GM23338 (cell line): ENCODE data around the gene ARMCX4. TPM values are rescaled to one million over a fixed set of nuclear protein-coding genes. Genes with fewer than 3 reads are reported as not detected.

Source experiments
- ATAC-seq: fragments of 200-7000 bp; cut with Tn5 transposase; 3 replicates; pipeline ENCODE4 v1.9.1; 2020
- DNase-seq: peaks from one replicate; pipeline ENCODE4 v3.0.0-alpha.2; 2015; ENCODE audit warnings: low spot score
- H2AFZ ChIP-seq: fragments of 200-600 bp; sonication (generic); 2 replicates; pipeline ENCODE4 v1.8.0; 2016; ENCODE audit warnings: antibody characterized with exemption, mild to moderate bottlenecking, moderate library complexity
- H3F3A ChIP-seq: fragments of 200-600 bp; sonication (generic); replicated peaks from 2 replicates; pipeline ENCODE4 v1.8.0; 2017; ENCODE audit warnings: antibody characterized with exemption, mixed run types, low read depth
- H3K27ac ChIP-seq: fragments of 200-600 bp; sonication (generic); 2 replicates; pipeline ENCODE4 v1.6.1; 2016; ENCODE audit warnings: low read depth
- H3K27me3 ChIP-seq: fragments of 200-600 bp; sonication (generic); 2 replicates; pipeline ENCODE4 v1.8.0; 2016; ENCODE audit warnings: mild to moderate bottlenecking, mixed run types, moderate library complexity; ENCODE audit not compliant: insufficient read depth
- H3K36me3 ChIP-seq: fragments of 200-600 bp; sonication (generic); 2 replicates; pipeline ENCODE4 v1.8.0; 2016; ENCODE audit warnings: mild to moderate bottlenecking; ENCODE audit not compliant: insufficient read depth
- H3K4me1 ChIP-seq: fragments of 200-600 bp; sonication (generic); 2 replicates; pipeline ENCODE4 v1.8.0; 2016; ENCODE audit warnings: mild to moderate bottlenecking, moderate library complexity; ENCODE audit not compliant: insufficient read depth
- H3K4me2 ChIP-seq: fragments of 200-600 bp; sonication (generic); 2 replicates; pipeline ENCODE4 v1.7.1; 2017; ENCODE audit warnings: mixed run types
- H3K4me3 ChIP-seq: fragments of 200-600 bp; sonication (generic); 2 replicates; pipeline ENCODE4 v1.6.1; 2016; ENCODE audit warnings: mixed run types
- H3K79me2 ChIP-seq: fragments of 200-600 bp; sonication (generic); replicated peaks from 2 replicates; pipeline ENCODE4 v1.8.0; 2017; ENCODE audit warnings: mild to moderate bottlenecking; ENCODE audit not compliant: insufficient read depth
- H3K9me2 ChIP-seq: fragments of 200-600 bp; sonication (generic); 2 replicates; pipeline ENCODE4 v1.8.0; 2017; ENCODE audit not compliant: insufficient read depth
- H4K20me1 ChIP-seq: fragments of 200-600 bp; sonication (generic); replicated peaks from 2 replicates; pipeline ENCODE4 v1.8.0; 2017; ENCODE audit warnings: mild to moderate bottlenecking; ENCODE audit not compliant: insufficient read depth
- H3K27ac Mint-ChIP-seq: 2 replicates; pipeline ENCODE4 v1.8.0; 2020; ENCODE audit warnings: inconsistent platforms, mild to moderate bottlenecking, moderate library complexity, mixed read lengths
- H3K27me3 Mint-ChIP-seq: 3 replicates; pipeline ENCODE4 v1.8.0; 2022; ENCODE audit warnings: low read depth, mild to moderate bottlenecking, moderate library complexity, mixed read lengths, inconsistent platforms; ENCODE audit not compliant: insufficient read depth, poor library complexity
- H3K36me3 Mint-ChIP-seq: 3 replicates; pipeline ENCODE4 v1.8.0; 2021; ENCODE audit warnings: low read depth, mild to moderate bottlenecking, inconsistent platforms, moderate library complexity, mixed read lengths
- H3K4me1 Mint-ChIP-seq: 3 replicates; pipeline ENCODE4 v1.8.0; 2020; ENCODE audit warnings: mild to moderate bottlenecking, inconsistent platforms, mixed read lengths
- H3K4me3 Mint-ChIP-seq: 3 replicates; pipeline ENCODE4 v1.8.0; 2021; ENCODE audit warnings: moderate library complexity, mild to moderate bottlenecking, inconsistent platforms, mixed read lengths
- H3K9me3 Mint-ChIP-seq: 3 replicates; pipeline ENCODE4 v1.8.0; 2020; ENCODE audit warnings: moderate library complexity, mild to moderate bottlenecking, inconsistent platforms, mixed read lengths
- CREB1 ChIP-seq: fragments of 250-450 bp; sonication (Bioruptor Pico); IDR thresholded peaks from 2 replicates; pipeline ENCODE4 v1.5.0; 2020; ENCODE audit warnings: low read depth, mild to moderate bottlenecking, moderate library complexity
- ETS1 ChIP-seq: IDR thresholded peaks from 2 replicates; pipeline ENCODE4 v1.6.1; 2016; ENCODE audit warnings: antibody characterized with exemption
- EZH2 ChIP-seq: fragments of 200-600 bp; sonication (generic); IDR thresholded peaks from one replicate; pipeline ENCODE4 v1.8.0; 2017; ENCODE audit warnings: antibody characterized with exemption, mild to moderate bottlenecking, low read depth; ENCODE audit not compliant: unreplicated experiment
- NANOG ChIP-seq: IDR thresholded peaks from 2 replicates; pipeline ENCODE4 v1.6.1; 2016; ENCODE audit warnings: antibody characterized with exemption, borderline replicate concordance
- POLR2AphosphoS5 ChIP-seq: IDR thresholded peaks from 2 replicates; pipeline ENCODE4 v1.6.1; 2016; ENCODE audit warnings: antibody characterized with exemption, low read depth
- REST ChIP-seq: IDR thresholded peaks from one replicate; pipeline ENCODE4 v1.6.1; 2018; ENCODE audit warnings: antibody characterized with exemption; ENCODE audit not compliant: unreplicated experiment
- STAT1 ChIP-seq: IDR thresholded peaks from one replicate; pipeline ENCODE4 v1.6.1; 2016; ENCODE audit warnings: antibody characterized with exemption; ENCODE audit not compliant: unreplicated experiment
- ZNF114 ChIP-seq: fragments of 250-450 bp; sonication (Bioruptor Pico); IDR thresholded peaks from 2 replicates; pipeline ENCODE4 v1.5.0; 2020; ENCODE audit warnings: mild to moderate bottlenecking, moderate library complexity
- ZNF331 ChIP-seq: fragments of 250-450 bp; sonication (Bioruptor Pico); IDR thresholded peaks from 2 replicates; pipeline ENCODE4 v1.5.0; 2020; ENCODE audit warnings: low read depth, mild to moderate bottlenecking, moderate library complexity
- polyA plus RNA-seq: library from polyadenylated mRNA; unstranded; fragments of >200 nt; fragmentation: Nextera tagmentation; extraction: Ambion mirVana; gene quantifications from 2 replicates; pipeline ENCODE4 v1.2.1, GENCODE V29; 2016
- total RNA-seq: library from RNA; depleted of rRNA; stranded (reverse); fragments of >200 nt; shearing (Covaris generic); gene quantifications from 2 replicates; pipeline ENCODE4 v1.2.3, GENCODE V29; 2014

ARMCX4 gene
- total and polyA plus RNA-seq, 2 experiments from 2014 or later: 11.9 to 13.3 TPM

GRCh38 chrX:101449279-101449678 is 36.0 kb upstream of the ARMCX4 start (continued):
- TF ChIP-seq ETS1: no peak
- no peak for TF ChIP-seq EZH2
- no peak for TF ChIP-seq STAT1
- TF ChIP-seq REST: no peak

GRCh38 chrX:101450085-101450484 is 35.2 kb upstream of the ARMCX4 start:
- Mint-ChIP-seq H3K4me3 (no peak overlapping the region), H3K36me3 (peaks cover 3% of the 10 kb centered on the region; the same call in 1 of the 3 replicates), H3K27ac (no peak overlapping the region), H3K4me1 (no peaks in the 10 kb centered on the region), H3K9me3 (no peaks in the 10 kb centered on the region), H3K27me3 (peaks cover 2% of the 10 kb centered on the region)
- H3K36me3 ChIP-seq: no peaks in the 10 kb centered on the region
- H3F3A ChIP-seq: no peaks in the 10 kb centered on the region
- H3K4me3 ChIP-seq: no peak overlapping the region
- TF ChIP-seq CREB1 (CRISPR knock-in tag) (no peak), ZNF114 (no peak), ZNF331 (CRISPR knock-in tag) (no peak), NANOG (no peak), POLR2AphosphoS5 (no peak), STAT1 (no peak)
- H3K4me1 ChIP-seq: no peaks in the 10 kb centered on the region
- ATAC-seq (no peak), DNase-seq (no peak)
- no peaks in the 10 kb centered on the region for H3K9me2 ChIP-seq
- no peak overlapping the region for H3K4me2 ChIP-seq
- no peak overlapping the region for H2AFZ ChIP-seq
- H3K27ac ChIP-seq: no peak overlapping the region
- H3K79me2 ChIP-seq: no peaks in the 10 kb centered on the region
- no peaks in the 10 kb centered on the region for H3K27me3 ChIP-seq
- no peaks in the 10 kb centered on the region for H4K20me1 ChIP-seq

- H3K27ac ChIP-seq: no peak overlapping the region
- no peak for ATAC-seq
- no peaks in the 10 kb centered on the region for H3K9me3 Mint-ChIP-seq
- TF ChIP-seq ETS1: no peak
These were observed 34.3 kb upstream of the ARMCX4 start for GRCh38 chrX:101450961-101451360.

More at GRCh38 chrX:101450961-101451360, 34.3 kb upstream of the ARMCX4 start:
- H3K27me3 ChIP-seq: no peaks in the 10 kb centered on the region
- Mint-ChIP-seq H3K36me3 (peaks cover 6% of the 10 kb centered on the region; the same call in 1 of the 3 replicates), H3K4me1 (no peaks in the 10 kb centered on the region), H3K27me3 (peaks cover 2% of the 10 kb centered on the region), H3K4me3 (no peak overlapping the region), H3K27ac (no peak overlapping the region)
- no peaks in the 10 kb centered on the region for H3F3A ChIP-seq
- DNase-seq: no peak
- H4K20me1 ChIP-seq: no peaks in the 10 kb centered on the region
- no peaks in the 10 kb centered on the region for H3K36me3 ChIP-seq
- H3K4me3 ChIP-seq: no peak overlapping the region
- H3K4me1 ChIP-seq: no peaks in the 10 kb centered on the region
- no peak overlapping the region for H3K4me2 ChIP-seq
- no peaks in the 10 kb centered on the region for H3K9me2 ChIP-seq
- H3K79me2 ChIP-seq: no peaks in the 10 kb centered on the region
- H2AFZ ChIP-seq: no peak overlapping the region
